GM21381 (cell line): ENCODE measurements around the gene VWA2.

Experiments used
- ATAC-seq: cut with Tn5 transposase; IDR thresholded peaks from one replicate; pipeline ENCODE4 v1.9.1; 2021; ENCODE audit warnings: mild to moderate bottlenecking, moderate library complexity; ENCODE audit not compliant: unreplicated experiment

Gene VWA2

DNA sequence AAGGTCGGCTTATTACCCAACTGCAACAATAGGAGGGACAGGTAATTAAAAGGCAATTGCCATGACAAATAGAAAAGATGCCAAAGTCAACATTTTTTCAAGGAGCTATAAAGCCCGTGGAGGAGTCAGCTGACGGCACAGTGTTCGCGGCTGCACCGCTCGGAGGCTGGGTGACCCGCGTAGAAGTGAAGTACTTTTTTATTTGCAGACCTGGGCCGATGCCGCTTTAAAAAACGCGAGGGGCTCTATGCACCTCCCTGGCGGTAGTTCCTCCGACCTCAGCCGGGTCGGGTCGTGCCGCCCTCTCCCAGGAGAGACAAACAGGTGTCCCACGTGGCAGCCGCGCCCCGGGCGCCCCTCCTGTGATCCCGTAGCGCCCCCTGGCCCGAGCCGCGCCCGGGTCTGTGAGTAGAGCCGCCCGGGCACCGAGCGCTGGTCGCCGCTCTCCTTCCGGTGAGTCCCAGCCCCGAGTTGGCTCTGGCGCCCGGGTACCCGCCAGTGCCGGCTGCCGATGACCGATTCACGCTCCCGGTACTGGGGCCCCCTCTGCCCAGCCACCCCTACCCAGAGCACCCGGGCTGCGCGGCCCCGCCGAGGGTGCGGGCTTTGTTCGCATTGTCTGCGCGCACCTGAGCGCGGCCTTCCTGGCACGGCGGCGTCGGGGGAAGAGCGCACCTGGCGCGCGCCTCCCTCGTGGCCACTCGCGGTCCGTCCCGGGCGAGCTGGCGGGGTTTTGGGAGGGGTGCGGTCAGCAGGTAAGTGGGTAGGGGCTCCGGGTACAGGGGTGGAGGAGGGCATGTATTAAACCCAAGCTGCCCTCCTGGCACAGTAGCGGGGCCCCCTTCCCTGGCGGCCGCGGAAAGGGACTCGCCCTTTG lies at the start of gene VWA2:
TSS of gene VWA2 (plus strand) at position 138 of the 877 bp plus-strand sequence. CDS start 9,460 bp downstream, outside the sequence.
- ATAC-seq, result no peak

DNA sequence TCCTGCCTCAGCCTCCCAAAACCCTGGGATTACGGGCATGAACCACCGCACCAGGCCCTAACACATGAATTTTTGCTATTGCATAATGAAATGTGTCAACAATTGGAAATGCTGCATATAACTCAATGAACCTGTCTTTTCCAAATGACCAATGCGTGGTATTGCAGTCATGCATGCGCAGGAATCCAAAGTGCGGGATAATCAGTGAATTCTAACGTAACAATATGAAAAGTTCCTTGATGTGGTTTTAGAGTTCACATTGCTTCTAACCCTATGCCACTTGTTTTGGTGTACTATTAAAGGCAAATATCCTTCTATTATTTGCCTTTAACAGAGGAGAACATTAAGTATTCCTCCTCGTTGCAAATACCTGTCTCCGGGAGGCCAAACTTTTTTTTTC lies 49.4 kb upstream of the VWA2 start:
- no peak for ATAC-seq

DNA sequence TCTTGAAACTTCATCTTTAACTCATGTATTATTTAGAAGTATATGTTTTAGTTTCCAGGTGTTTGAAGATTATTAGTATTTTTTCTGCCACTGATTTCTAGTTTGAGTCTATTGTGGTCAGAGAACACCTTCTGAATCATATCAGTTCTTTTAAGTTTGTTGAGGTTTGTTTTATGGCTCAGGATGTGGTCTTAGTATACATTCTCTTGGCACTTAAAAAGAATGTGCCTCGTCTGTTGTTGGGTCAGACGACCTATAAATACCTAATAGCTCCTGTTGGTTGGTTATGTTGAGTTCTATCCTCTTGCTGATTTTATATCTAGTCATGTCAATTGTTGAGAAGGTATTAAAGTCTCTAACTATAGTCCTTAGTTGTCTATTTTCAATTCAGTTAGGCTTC lies 44.0 kb upstream of the VWA2 start:
- peak; percentile 95 for ATAC-seq

DNA sequence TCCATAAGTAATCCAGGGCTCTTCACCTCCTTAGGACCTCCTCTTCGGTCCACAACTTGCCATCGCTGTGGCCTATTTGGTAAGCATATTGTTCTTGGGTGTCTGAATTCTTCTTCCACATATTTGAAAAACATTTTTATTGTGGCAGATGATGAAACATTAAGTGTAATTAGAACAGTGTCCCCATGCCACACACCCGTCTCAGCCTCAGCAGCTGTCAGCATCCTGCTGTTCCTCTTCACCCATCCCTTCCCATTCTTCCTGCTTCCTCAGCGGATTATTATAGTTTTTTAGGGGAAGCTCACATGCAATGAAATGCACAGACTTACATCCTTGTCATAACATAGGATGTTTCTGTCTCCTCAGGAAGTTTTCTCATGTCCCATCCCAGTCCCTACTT lies 39.8 kb upstream of the VWA2 start:
- ATAC-seq, result no peak

GRCh38 chr10:114202812-114203211 lies 36.2 kb upstream of the VWA2 start:
- no peak for ATAC-seq

DNA sequence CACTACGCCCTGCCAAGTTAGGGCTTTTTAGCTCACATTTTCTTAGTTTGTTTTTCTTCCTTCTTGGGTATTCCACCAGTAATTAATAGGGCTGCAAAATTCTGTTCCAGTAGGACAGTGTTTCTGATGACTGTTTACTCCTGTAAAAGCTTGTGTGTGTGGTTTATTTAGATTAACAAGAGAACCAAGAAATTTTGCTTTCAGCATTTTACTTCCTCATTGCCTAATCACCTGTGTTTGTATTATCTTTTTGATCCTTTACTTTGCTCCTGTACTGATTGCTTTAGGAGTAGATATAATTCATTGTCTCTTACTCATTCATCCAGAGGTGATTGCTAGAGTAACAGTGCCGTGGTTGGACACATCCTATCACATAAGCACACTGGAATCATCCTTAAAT lies 32.2 kb upstream of the VWA2 start:
- no peak for ATAC-seq

- no peak for ATAC-seq
Observed at GRCh38 chr10:114207349-114207748, 31.7 kb upstream of the VWA2 start.

DNA sequence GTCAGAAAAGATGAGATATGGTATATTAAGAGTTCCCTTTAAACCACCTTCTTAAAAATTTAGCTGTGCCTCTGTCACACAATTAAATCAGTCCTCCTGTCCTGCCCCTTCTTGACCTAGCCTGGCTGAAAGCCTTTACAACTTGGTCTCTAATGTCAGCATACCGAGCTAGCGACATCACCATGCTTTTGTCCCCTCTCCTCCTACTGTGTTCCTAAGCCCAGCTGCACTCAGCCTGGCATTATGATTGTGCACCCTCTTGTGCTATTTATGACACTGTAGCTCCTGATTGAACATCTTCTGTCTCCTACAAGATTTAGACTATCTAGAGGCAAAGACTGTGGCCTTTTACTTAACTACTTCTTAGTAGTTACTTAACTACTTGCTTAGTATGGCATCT lies 30.7 kb upstream of the VWA2 start:
- ATAC-seq, result no peak

- ATAC-seq, result no peak
Observed at GRCh38 chr10:114212153-114212552, 26.9 kb upstream of the VWA2 start.

- no peak for ATAC-seq
Observed at GRCh38 chr10:114215033-114215432, 24.0 kb upstream of the VWA2 start.

DNA sequence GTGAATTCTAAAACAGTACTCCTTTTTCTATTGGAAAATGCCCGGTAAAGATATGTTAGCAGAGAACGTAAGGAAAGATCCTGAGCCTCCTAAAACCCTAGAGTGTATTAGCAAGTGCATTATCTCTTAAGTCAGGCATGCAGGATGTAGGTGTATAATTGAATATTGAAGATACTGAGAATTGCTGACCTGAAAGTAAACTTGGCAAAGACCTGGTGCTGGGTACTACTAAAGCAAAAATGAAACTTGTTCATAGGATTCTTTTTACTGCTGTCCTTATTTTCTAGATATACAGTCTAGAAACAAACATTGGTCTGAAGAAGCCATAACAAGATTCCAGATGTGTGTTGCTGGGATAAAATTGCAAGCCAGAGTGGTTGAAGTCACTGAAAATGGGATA lies 18.8 kb upstream of the VWA2 start:
- no peak for ATAC-seq

GRCh38 chr10:114221235-114221634 lies 17.8 kb upstream of the VWA2 start:
- ATAC-seq, result no peak

DNA sequence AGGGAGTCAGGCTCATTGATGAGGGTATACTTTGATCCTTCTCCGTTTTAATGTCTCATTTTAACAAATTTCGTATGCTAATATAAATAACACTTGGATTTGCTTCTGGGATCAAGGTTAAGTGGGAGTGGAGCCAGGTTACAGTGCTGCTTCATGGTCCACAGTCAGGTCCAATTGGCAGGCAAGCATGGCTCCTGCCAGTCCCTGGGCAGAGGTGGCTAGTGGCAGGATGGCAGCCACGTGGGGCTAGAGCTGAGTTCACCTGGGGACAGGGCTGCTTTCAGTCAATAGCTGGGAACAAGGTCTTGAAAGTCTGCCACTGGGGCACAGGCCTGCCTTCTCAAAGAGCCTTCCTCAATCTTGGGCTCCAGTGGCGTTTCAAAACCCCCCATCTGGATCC lies 16.0 kb upstream of the VWA2 start:
- no peak for ATAC-seq

- no peak for ATAC-seq
Observed at GRCh38 chr10:114228156-114228555, 10.9 kb upstream of the VWA2 start.

- ATAC-seq, result no peak
Observed at GRCh38 chr10:114232561-114233176, 6.4 kb upstream of the VWA2 start.

GRCh38 chr10:114233482-114233881 lies 5.6 kb upstream of the VWA2 start:
- no peak for ATAC-seq

DNA sequence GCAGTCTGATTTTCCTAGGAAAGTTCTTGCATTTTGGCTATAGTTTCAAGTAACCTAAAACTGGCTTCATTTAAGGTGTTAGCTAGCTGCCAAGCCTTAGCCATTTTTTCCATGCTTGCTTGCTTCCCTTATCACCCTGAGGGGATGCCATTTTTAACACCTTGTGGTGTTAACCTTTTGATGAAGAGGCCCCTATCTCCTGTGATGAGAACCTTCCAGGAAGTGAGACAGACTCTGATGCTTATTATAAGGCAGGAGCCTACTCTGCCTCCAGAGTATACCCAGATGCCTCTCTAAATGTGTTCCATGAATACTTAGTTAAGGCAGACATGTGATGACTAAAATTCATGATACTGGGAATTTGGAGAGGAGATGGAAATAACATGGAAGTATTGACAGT lies 4.9 kb upstream of the VWA2 start:
- ATAC-seq, result no peak

DNA sequence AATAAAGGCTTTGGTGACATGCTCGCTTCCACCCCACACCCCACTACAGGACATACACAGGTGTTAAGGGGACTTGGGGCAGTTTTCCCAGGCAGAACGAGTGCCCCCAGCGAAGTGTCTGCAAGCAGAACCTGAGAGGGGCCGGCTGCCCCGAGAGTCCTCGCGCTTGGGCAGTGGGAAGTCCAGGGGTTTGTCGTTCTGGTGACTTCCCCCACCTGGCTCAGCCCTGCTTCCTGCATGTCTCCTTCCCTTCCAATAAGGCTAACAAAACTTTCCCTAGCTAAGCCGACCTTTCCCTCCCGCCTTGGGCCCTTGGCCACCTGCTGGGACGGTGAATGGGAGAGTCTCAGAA lies 916 bp downstream of the VWA2 start:
- no peak for ATAC-seq

DNA sequence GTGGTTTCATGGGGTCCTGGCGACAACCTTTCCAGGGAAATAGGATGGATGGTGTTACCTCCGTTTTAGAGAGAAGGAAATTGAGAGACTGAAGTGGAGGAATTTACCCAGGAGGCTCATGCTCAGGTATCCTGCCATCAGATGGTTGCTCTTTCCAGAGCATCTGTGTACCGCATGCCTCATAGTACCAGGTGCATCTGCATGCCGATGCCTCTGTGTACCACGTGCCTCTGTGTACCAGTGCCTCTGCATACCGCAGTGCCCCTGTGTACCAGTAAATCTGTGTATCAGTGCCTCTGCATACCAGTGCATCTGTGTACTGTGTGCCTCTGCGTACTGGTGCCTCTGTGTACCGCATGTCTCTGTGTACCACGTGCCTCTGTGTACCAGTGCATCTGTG lies 3.2 kb downstream of the VWA2 start:
- no peak for ATAC-seq

GRCh38 chr10:114243661-114244060 lies 4.6 kb downstream of the VWA2 start:
- ATAC-seq, result no peak

- ATAC-seq, result no peak
Observed at GRCh38 chr10:114244126-114244525, 5.1 kb downstream of the VWA2 start.

DNA sequence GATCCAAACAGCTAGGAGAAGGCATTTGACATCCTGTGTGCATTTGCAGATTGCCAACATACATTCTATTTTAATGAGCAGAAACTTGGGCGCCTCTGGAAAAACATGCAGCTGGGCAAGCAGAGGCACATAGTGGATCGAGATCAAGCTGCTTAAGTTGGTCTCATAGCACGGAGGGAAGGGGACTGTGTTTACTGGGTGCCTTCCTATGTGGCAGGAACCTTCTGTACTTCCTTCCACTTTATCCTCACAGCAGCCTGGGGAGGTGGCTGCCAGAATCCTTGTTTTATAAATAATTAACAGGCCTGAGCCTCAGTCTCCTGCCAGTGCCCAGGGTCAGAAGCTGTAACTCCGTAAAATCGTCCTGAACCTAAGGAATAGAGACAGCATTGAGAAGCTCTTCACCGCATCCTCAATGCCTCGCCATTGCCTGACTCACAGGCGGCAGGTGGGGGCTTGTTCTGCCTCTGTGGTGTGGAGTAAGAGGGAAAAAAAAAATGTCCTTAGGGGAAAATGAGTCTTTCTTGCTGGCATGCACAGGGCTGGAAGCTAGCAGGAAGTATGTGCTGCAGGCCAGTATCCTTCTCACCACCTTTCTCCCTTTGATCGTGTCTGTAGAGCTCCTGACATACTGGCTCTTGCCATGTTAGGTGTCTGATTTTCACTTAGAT lies 6.2 kb downstream of the VWA2 start:
- ATAC-seq, result no peak
